Panc1 (cell line): ENCODE results near the gene DYNLRB2. TPM values are rescaled to one million over a fixed set of nuclear protein-coding genes. Genes with fewer than 3 reads are reported as not detected.

ENCODE experiments used
- ATAC-seq: fragments of 200-7000 bp; cut with Tn5 transposase; 2 replicates; pipeline ENCODE4 v1.9.1; 2020; ENCODE audit warnings: mild to moderate bottlenecking, moderate library complexity
- Bru-seq: library from RNA; stranded (reverse); fragments of 400-500 nt; gene quantifications from one replicate; lab custom pipeline; 2021; lab: Mats Ljungman, UMichigan
- BruChase-seq, 2 experiments: library from RNA; stranded (reverse); fragments of 400-500 nt; gene quantifications; one replicate each; lab custom pipeline; 2021; lab: Mats Ljungman, UMichigan
- BruUV-seq: library from RNA; stranded (reverse); fragments of 400-500 nt; replicated peaks from 2 replicates; lab custom pipeline; 2021; lab: Mats Ljungman, UMichigan
- CTCF ChIA-PET: fragments of 300-600 bp; sonication (Branson Sonifier 250); formaldehyde crosslinking; loops from one replicate; lab custom pipeline; 2022; ENCODE audit warnings: antibody characterized with exemption; lab: Charles Lee
- POLR2A ChIA-PET: fragments of 300-600 bp; sonication (Branson Sonifier 250); formaldehyde crosslinking; loops from one replicate; lab custom pipeline; 2022; ENCODE audit warnings: antibody characterized with exemption; lab: Charles Lee
- DNase-seq: peaks from one replicate; pipeline ENCODE4 v3.0.0-alpha.2; 2010; ENCODE audit warnings: low read depth, low spot score
- H3K27ac ChIP-seq: 2 replicates; pipeline ENCODE4 v1.5.1; 2011; ENCODE audit warnings: mild to moderate bottlenecking, low read length, inconsistent platforms
- H3K27me3 ChIP-seq: fragments of 200-500 bp; sonication (Bioruptor generic); 2 replicates; pipeline ENCODE4 v1.6.0; 2014; ENCODE audit warnings: low read length, inconsistent platforms; ENCODE audit not compliant: control insufficient read depth, insufficient read depth
- H3K36me3 ChIP-seq: fragments of 200-500 bp; sonication (Bioruptor generic); 2 replicates; pipeline ENCODE4 v1.5.1; 2014; ENCODE audit warnings: inconsistent platforms, mild to moderate bottlenecking, low read length, moderate library complexity; ENCODE audit not compliant: control insufficient read depth, insufficient read depth
- H3K4me1 ChIP-seq: 2 replicates; pipeline ENCODE4 v1.5.1; 2011; ENCODE audit warnings: inconsistent platforms, mild to moderate bottlenecking, low read length, moderate library complexity; ENCODE audit not compliant: control insufficient read depth, insufficient read depth
- H3K4me3 ChIP-seq, 2 experiments: 2 replicates each; pipeline ENCODE4 v1.5.1; 2011 to 2012; ENCODE audit warnings: low read depth in 2 of 2, low read length in 2 of 2, mild to moderate bottlenecking in 2 of 2, inconsistent platforms in 1 of 2, moderate library complexity in 1 of 2
- H3K9me3 ChIP-seq: fragments of 200-500 bp; sonication (Bioruptor generic); 2 replicates; pipeline ENCODE4 v1.5.1; 2014; ENCODE audit warnings: low read depth, mild to moderate bottlenecking, inconsistent platforms, low read length, moderate library complexity; ENCODE audit not compliant: control insufficient read depth, insufficient read depth
- POLR2AphosphoS5 ChIP-seq: IDR thresholded peaks from 2 replicates; pipeline ENCODE4 v1.6.1; 2012; ENCODE audit warnings: mild to moderate bottlenecking, low read depth, low read length, moderate library complexity
- SIN3A ChIP-seq: IDR thresholded peaks from 2 replicates; pipeline ENCODE4 v1.6.1; 2012; ENCODE audit warnings: low read depth, mild to moderate bottlenecking, low read length, moderate library complexity, borderline replicate concordance; ENCODE audit not compliant: insufficient read depth
- TCF7L2 ChIP-seq: IDR thresholded peaks from 2 replicates; pipeline ENCODE4 v1.6.1; 2011; ENCODE audit warnings: mild to moderate bottlenecking, low read depth, low read length, inconsistent platforms
- in situ Hi-C: cut with HindIII; loops from 2 replicates; pipeline ENCODE4 v1.10.0; 2016; ENCODE audit warnings: low sequenced_read_pairs, low pct_unique_long_range_greater_than_20kb
- intact Hi-C: fragments of 100-400 bp; cut with micrococcal nuclease; formaldehyde crosslinking; loops from one replicate; pipeline ENCODE4 v1.10.0; 2022; ENCODE audit not compliant: unreplicated experiment
- long read RNA-seq: library from polyadenylated mRNA; unstranded; transcript quantifications from one replicate; pipeline ENCODE4 v2.0.0, GENCODE V29; 2021; ENCODE audit not compliant: unreplicated experiment
- polyA plus RNA-seq: library from polyadenylated mRNA; unstranded; fragments of >200 nt; gene quantifications from one replicate; pipeline ENCODE4 v1.2.1, GENCODE V29; 2012; ENCODE audit warnings: missing spikeins; ENCODE audit not compliant: insufficient read length
- total RNA-seq: library from RNA; stranded (reverse); gene quantifications from one replicate; pipeline ENCODE4 v1.2.1, GENCODE V29; 2021; ENCODE audit not compliant: unreplicated experiment
- TF ChIP-seq, protein P1 (sequence below): fragments of 450-650 bp; IDR thresholded peaks from 2 replicates; pipeline ENCODE4 v1.5.1; 2017; ENCODE audit warnings: mild to moderate bottlenecking
- TF ChIP-seq, protein P2 (sequence below), 2 experiments: IDR thresholded peaks; 2 replicates each; pipeline ENCODE4 v1.6.1; 2011 to 2012; ENCODE audit warnings: low read depth in 2 of 2, control low read depth in 1 of 2, low read length in 1 of 2, mild to moderate bottlenecking in 1 of 2, moderate library complexity in 1 of 2; ENCODE audit not compliant: insufficient read depth in 1 of 2

DYNLRB2 gene
- total RNA-seq (not detected), Bru-seq, nascent RNA (percentile 19 among the genes with signal in this experiment), BruChase-seq, experiment 1, labeled RNA remaining after a 2-hour chase (percentile 12 among the genes with signal in this experiment), BruChase-seq, experiment 2, labeled RNA remaining after a 6-hour chase (percentile 8 among the genes with signal in this experiment)
- not detected for polyA plus RNA-seq
- long read RNA-seq, partial matches to known transcripts = 0 of 1 reads
- long read RNA-seq, other reads (novel, unspliced or antisense) = 1 of 1 reads

DNA sequence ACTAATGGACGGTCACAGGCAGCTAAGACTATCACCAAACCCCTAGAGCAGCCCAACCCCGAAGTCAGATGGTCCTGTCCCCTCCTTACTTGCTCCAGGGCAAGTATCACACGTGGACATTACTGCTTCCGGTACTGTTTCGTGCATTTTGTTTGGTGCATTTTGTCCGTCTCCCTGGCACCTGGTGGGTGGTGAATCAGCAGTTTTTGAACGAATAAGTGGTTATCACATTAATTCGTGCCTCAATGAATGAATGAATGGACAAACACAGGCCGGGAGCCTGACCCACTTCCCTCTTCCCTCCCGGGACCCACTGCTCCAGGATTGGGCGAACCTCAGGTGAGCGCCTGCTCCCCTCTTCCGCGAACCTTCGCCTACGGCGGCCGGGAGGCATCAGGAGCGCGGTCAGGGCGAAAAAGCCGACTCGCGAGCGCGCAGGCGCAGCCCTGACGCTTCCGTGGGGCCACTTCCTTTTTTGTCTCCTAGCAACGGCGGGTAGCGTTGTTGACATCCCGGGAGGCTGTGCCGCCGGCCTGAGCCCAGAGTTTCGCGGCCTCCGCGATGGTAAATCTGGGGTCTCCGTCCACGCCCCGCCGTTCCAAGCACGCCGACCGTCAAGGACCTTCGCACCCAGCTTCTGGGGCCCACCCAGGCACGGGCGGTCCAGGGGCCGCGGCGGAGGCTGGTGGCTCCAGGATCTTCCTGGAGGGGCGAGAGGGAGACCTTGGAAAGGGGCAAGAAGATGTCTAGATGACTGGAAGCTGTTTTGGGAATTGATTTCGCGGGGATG, at the start of gene DYNLRB2:
Gene DYNLRB2, plus strand, starts transcription at position 478 of the 790 bp plus-strand sequence. Its CDS starts 84 bp downstream, at position 562.
- Histone ChIP-seq H3K4me1 (no peaks in the 10 kb centered on the region), H3K4me3 (peak within 1 kb of the TSS; percentile 50 to 73), H3K27ac (peak within 1 kb of the TSS; percentile 70), H3K9me3 (no peaks in the 10 kb centered on the region), H3K27me3 (no peaks in the 10 kb centered on the region), H3K36me3 (no peaks in the 10 kb centered on the region)
- no peak for DNase-seq
- no TSS peak for BruUV-seq
- peak; percentile 97 for ATAC-seq
- intact Hi-C loops (no loop called here), in situ Hi-C loops (no loop called here)
- CTCF ChIA-PET = no interaction called here
- TF ChIP-seq TCF7L2 = no peak
- TF ChIP-seq, protein P1, sequence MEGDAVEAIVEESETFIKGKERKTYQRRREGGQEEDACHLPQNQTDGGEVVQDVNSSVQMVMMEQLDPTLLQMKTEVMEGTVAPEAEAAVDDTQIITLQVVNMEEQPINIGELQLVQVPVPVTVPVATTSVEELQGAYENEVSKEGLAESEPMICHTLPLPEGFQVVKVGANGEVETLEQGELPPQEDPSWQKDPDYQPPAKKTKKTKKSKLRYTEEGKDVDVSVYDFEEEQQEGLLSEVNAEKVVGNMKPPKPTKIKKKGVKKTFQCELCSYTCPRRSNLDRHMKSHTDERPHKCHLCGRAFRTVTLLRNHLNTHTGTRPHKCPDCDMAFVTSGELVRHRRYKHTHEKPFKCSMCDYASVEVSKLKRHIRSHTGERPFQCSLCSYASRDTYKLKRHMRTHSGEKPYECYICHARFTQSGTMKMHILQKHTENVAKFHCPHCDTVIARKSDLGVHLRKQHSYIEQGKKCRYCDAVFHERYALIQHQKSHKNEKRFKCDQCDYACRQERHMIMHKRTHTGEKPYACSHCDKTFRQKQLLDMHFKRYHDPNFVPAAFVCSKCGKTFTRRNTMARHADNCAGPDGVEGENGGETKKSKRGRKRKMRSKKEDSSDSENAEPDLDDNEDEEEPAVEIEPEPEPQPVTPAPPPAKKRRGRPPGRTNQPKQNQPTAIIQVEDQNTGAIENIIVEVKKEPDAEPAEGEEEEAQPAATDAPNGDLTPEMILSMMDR = no peak
- TF ChIP-seq, protein P2, sequence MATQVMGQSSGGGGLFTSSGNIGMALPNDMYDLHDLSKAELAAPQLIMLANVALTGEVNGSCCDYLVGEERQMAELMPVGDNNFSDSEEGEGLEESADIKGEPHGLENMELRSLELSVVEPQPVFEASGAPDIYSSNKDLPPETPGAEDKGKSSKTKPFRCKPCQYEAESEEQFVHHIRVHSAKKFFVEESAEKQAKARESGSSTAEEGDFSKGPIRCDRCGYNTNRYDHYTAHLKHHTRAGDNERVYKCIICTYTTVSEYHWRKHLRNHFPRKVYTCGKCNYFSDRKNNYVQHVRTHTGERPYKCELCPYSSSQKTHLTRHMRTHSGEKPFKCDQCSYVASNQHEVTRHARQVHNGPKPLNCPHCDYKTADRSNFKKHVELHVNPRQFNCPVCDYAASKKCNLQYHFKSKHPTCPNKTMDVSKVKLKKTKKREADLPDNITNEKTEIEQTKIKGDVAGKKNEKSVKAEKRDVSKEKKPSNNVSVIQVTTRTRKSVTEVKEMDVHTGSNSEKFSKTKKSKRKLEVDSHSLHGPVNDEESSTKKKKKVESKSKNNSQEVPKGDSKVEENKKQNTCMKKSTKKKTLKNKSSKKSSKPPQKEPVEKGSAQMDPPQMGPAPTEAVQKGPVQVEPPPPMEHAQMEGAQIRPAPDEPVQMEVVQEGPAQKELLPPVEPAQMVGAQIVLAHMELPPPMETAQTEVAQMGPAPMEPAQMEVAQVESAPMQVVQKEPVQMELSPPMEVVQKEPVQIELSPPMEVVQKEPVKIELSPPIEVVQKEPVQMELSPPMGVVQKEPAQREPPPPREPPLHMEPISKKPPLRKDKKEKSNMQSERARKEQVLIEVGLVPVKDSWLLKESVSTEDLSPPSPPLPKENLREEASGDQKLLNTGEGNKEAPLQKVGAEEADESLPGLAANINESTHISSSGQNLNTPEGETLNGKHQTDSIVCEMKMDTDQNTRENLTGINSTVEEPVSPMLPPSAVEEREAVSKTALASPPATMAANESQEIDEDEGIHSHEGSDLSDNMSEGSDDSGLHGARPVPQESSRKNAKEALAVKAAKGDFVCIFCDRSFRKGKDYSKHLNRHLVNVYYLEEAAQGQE (IDR thresholded peaks at IDR 0.05; ENCODE audit: insufficient read depth in 1 of 2, low read depth in 2 of 2, low read length in 1 of 2) = no peak
- TF ChIP-seq SIN3A = peak; percentile 83; the same call in 1 of the 2 replicates
- TF ChIP-seq POLR2AphosphoS5 = no peak
- POLR2A ChIA-PET = no interaction called here

DNA sequence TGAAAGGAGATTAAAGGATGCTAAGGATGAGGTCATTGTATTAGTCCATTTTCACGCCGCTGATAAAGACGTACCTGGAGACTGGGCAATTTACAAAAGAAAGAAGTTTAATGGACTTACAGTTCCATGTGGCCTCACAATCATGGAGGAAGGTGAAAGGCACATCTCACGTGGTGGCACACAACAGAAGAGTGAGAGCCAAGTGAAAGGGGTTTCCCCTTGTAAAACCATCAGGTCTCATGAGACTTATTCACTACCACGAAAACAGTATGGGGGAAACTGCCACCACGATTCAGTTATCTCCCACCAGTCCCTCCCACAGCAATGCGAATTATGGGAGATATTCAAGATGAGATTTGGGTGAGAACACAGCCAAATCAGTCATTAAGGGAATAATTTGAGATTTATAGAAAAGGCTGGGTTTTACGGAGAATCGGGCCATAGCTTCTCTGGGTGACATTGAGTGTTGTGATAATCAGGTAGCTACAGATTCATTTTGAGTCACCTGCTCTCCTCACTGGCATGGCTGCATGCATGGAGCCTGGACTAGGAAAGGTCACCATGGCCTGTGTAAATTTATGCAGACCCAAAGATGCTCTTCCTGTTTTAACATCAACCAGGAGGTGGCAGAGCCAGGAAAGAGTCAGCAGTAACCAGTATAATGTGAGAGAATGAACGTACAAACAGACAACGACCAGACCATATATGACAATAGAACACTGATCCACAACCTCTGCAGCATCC, 40.5 kb upstream of the DYNLRB2 start:
- H3K9me3 ChIP-seq = no peaks in the 10 kb centered on the region
- in situ Hi-C loops (no loop called here), intact Hi-C loops (no loop called here)
- ChIA-PET POLR2A (no interaction called here), CTCF (no interaction called here)
- no TSS peak for BruUV-seq
- no peaks in the 10 kb centered on the region for H3K36me3 ChIP-seq
- DNase-seq (no peak), ATAC-seq (no peak)
- H3K27ac ChIP-seq = no peak overlapping the region
- H3K4me3 ChIP-seq = no peak overlapping the region
- H3K4me1 ChIP-seq = no peaks in the 10 kb centered on the region
- no peaks in the 10 kb centered on the region for H3K27me3 ChIP-seq
- TF ChIP-seq, protein P2 (IDR thresholded peaks at IDR 0.05; ENCODE audit: insufficient read depth in 1 of 2, low read depth in 2 of 2, low read length in 1 of 2) = no peak
- TF ChIP-seq TCF7L2 (no peak), SIN3A (no peak), POLR2AphosphoS5 (no peak)
- TF ChIP-seq, protein P1 = no peak
